Mucosa of descending colon (tissue), 3 donors: Measurements from ENCODE around the gene SLC5A2. TPM values are rescaled to one million over a fixed set of nuclear protein-coding genes. Genes with fewer than 3 reads are reported as not detected.

Source experiments
- ATAC-seq: fragments of 200-7000 bp; cut with Tn5 transposase; one replicate; pipeline ENCODE4 v1.9.1; 2020; ENCODE audit warnings: mild to moderate bottlenecking, moderate library complexity
- DNase-seq, 3 donors: peaks; one replicate each; pipeline ENCODE4 v3.0.0-alpha.2; 2020
- H3K36me3 ChIP-seq: fragments of 200-600 bp; one replicate; pipeline ENCODE4 v1.8.0; 2021; ENCODE audit warnings: low read depth, mild to moderate bottlenecking
- H3K4me1 ChIP-seq: fragments of 200-600 bp; one replicate; pipeline ENCODE4 v1.8.0; 2021; ENCODE audit warnings: low read depth, mild to moderate bottlenecking
- H3K4me3 ChIP-seq: fragments of 200-600 bp; one replicate; pipeline ENCODE4 v1.8.0; 2021; ENCODE audit warnings: mild to moderate bottlenecking
- H3K9me3 ChIP-seq: fragments of 200-600 bp; one replicate; pipeline ENCODE4 v1.8.0; 2021; ENCODE audit warnings: mild to moderate bottlenecking
- intact Hi-C, 2 donors: fragments of 100-400 bp; cut with DNase I in 1 of 2; cut with micrococcal nuclease in 1 of 2; formaldehyde crosslinking; loops; one replicate each; pipeline versions ENCODE4 v1.11.0 to v1.11.1; 2022; cut with DNase I, micrococcal nuclease
- total RNA-seq, 3 donors: library from RNA; stranded (reverse); fragmentation: NEBNext Ultra II Directional in 2 of 3; extraction: Animal tissue kit (Norgen Biotek cat#: 25700) in 2 of 3; gene quantifications; one replicate each; pipeline versions ENCODE4 v1.2.1 to v1.2.4, GENCODE V29; 2021 to 2023
- TF ChIP-seq, protein P1 (sequence below): fragments of 200-600 bp; IDR thresholded peaks from one replicate; pipeline ENCODE4 v1.8.0; 2022; ENCODE audit warnings: antibody characterized with exemption, mild to moderate bottlenecking
- donor health status: DM: no; HTN: no; CAD: no; lungs with moderate emphysema.
- donor health status: DM: no; HTN: no; CAD: no.
- donor health status: DM: no; HTN: yes; CAD: no.

Gene SLC5A2
- total RNA-seq, 3 donors from 2014 or later: 0.47 to 0.70 TPM; not detected in 1

GRCh38 chr16:31452631-31453106 is 30.3 kb upstream of the SLC5A2 start:
- ATAC-seq (peak; percentile 8), DNase-seq (peak in 1 of 3 donors; percentile 2)
- TF ChIP-seq, protein P1, sequence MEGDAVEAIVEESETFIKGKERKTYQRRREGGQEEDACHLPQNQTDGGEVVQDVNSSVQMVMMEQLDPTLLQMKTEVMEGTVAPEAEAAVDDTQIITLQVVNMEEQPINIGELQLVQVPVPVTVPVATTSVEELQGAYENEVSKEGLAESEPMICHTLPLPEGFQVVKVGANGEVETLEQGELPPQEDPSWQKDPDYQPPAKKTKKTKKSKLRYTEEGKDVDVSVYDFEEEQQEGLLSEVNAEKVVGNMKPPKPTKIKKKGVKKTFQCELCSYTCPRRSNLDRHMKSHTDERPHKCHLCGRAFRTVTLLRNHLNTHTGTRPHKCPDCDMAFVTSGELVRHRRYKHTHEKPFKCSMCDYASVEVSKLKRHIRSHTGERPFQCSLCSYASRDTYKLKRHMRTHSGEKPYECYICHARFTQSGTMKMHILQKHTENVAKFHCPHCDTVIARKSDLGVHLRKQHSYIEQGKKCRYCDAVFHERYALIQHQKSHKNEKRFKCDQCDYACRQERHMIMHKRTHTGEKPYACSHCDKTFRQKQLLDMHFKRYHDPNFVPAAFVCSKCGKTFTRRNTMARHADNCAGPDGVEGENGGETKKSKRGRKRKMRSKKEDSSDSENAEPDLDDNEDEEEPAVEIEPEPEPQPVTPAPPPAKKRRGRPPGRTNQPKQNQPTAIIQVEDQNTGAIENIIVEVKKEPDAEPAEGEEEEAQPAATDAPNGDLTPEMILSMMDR: no peak
- Histone ChIP-seq H3K4me3 (no peak overlapping the region), H3K4me1 (peaks cover 36% of the 10 kb centered on the region), H3K36me3 (no peaks in the 10 kb centered on the region), H3K9me3 (no peaks in the 10 kb centered on the region)
- intact Hi-C loops: no loop called here

GRCh38 chr16:31453255-31454204 is 29.4 kb upstream of the SLC5A2 start:
- intact Hi-C loops: no loop called here
- DNase-seq (peak; percentile 48 to 57 (median 51)), ATAC-seq (peak; percentile 57)
- Histone ChIP-seq H3K4me1 (peaks cover 40% of the 10 kb centered on the region), H3K4me3 (no peak overlapping the region), H3K36me3 (no peaks in the 10 kb centered on the region), H3K9me3 (no peaks in the 10 kb centered on the region)
- TF ChIP-seq, protein P1: no peak

DNA sequence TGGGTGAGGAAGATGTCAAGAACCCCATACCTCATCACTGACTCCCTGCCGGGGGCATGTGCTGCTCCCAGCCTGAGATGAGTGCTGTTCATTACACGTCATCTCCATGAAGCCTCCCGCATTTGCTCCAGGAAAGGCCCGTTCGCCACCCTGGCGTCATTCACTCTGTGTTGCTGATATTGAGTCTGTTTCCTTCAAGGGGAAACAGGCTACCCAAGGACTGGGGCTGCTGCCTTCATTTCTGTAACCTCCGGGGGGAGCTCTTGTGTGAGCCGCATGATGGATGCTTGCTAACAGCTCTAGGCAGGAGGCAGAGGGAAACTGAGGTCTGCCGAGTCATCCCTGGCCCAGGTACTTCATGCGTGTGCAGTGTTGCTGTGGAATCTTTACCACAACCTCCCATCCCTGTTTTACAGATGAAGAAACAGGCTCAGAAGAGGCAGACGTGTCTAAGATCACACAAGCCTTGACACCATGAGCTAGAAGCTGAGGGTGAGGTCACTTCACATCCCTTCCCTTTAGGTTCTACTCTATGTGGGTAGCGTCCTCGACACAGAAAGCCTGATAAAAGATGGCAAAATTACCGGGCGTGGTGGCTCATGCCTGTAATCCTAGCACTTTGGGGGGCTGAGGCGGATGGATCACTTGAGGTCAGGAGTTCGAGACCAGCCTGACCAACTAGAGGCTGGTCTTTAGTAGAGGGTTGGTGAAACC is 27.2 kb upstream of the SLC5A2 start:
- peak in 1 of 3 donors; percentile 46 for DNase-seq
- intact Hi-C loops: loop anchor here in 1 of 2 donors (5.0 kb wide), 1 partner anchor 417 kb away; the partner anchor contains the start of gene ZNF267
- Histone ChIP-seq H3K4me1 (peaks cover 45% of the 10 kb centered on the region), H3K9me3 (no peaks in the 10 kb centered on the region), H3K4me3 (no peak overlapping the region), H3K36me3 (no peaks in the 10 kb centered on the region)
- ATAC-seq: no peak
- TF ChIP-seq, protein P1: peak; percentile 9

DNA sequence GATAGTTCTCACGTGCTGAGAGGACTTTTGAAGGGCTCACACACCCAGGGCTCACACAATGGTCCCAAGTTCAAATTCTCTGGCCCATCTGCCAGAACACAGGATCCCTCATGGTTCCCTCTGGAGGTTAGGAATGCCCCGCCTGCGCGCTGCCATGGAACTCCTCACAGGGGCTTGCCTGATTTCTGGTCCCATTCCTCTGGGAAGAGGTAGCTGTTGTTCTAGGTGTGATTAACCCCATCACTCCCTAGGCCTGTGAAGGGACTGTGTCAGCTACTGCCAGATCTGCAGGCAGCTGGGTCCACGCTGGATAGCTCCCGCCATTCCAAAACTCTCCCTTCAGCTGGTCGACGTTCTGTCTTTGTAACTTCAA is 25.9 kb upstream of the SLC5A2 start:
- no peak overlapping the region for H3K4me3 ChIP-seq
- intact Hi-C loops: loop anchor here in 1 of 2 donors (5.0 kb wide), 1 partner anchor 415 kb away; the partner anchor contains the start of gene ZNF267

More for the DNA sequence above, 25.9 kb upstream of the SLC5A2 start:
- ATAC-seq: no peak
- Histone ChIP-seq H3K9me3 (no peaks in the 10 kb centered on the region), H3K4me1 (peaks cover 45% of the 10 kb centered on the region), H3K36me3 (no peaks in the 10 kb centered on the region)
- DNase-seq: peak in 2 of 3 donors; percentile 32 to 38
- TF ChIP-seq, protein P1: no peak
